D721Med (cell line): ENCODE results near the gene DNAJC4.

ENCODE experiments used
- DNase-seq: peaks from one replicate; pipeline ENCODE4 v3.0.0; 2011; ENCODE audit warnings: low spot score; ENCODE audit not compliant: insufficient read length
- FAIRE-seq: peaks from 2 replicates; lab custom pipeline; 2011; peaks lifted over from hg19 to GRCh38; lab: Jason Lieb, UNC
- TF ChIP-seq, protein P1 (sequence below): IDR thresholded peaks from 2 replicates; pipeline ENCODE4 v1.5.1; 2012; ENCODE audit warnings: mild to moderate bottlenecking, control low read depth; ENCODE audit not compliant: insufficient read depth; ENCODE audit errors: missing control alignments

Gene DNAJC4

DNA sequence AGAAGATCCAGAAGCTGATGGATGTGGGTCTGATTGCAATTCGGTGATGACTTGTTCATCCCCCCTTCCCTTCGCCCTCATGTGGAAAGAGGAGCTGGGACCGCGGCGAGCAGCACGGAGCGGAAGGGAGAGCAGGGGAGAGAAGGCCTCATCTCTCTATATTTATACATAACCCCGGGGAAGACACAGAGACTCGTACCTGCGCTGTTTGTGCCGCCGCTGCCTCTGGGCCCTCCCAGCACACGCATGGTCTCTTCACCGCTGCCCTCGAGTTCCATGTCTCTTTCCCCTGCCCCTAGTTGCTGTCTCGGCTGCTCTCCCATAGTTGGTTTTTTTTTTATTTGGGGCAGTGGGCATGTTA is 26.3 kb upstream of the DNAJC4 start:
- FAIRE-seq: no peak
- TF ChIP-seq, protein P1, sequence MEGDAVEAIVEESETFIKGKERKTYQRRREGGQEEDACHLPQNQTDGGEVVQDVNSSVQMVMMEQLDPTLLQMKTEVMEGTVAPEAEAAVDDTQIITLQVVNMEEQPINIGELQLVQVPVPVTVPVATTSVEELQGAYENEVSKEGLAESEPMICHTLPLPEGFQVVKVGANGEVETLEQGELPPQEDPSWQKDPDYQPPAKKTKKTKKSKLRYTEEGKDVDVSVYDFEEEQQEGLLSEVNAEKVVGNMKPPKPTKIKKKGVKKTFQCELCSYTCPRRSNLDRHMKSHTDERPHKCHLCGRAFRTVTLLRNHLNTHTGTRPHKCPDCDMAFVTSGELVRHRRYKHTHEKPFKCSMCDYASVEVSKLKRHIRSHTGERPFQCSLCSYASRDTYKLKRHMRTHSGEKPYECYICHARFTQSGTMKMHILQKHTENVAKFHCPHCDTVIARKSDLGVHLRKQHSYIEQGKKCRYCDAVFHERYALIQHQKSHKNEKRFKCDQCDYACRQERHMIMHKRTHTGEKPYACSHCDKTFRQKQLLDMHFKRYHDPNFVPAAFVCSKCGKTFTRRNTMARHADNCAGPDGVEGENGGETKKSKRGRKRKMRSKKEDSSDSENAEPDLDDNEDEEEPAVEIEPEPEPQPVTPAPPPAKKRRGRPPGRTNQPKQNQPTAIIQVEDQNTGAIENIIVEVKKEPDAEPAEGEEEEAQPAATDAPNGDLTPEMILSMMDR: no peak
- DNase-seq: no peak

- FAIRE-seq (no peak), DNase-seq (peak; percentile 94)
- TF ChIP-seq, protein P1: peak; percentile 93
Observed at GRCh38 chr11:64204464-64204989, 25.8 kb upstream of the DNAJC4 start.

- no peak for FAIRE-seq
- TF ChIP-seq, protein P1: no peak
Observed at GRCh38 chr11:64206457-64207255, 23.7 kb upstream of the DNAJC4 start, which contains the start of gene FERMT3. TSS of gene FERMT3 (plus strand) at chr11:64206721. CDS start at chr11:64207365, 644 bp downstream.

DNA sequence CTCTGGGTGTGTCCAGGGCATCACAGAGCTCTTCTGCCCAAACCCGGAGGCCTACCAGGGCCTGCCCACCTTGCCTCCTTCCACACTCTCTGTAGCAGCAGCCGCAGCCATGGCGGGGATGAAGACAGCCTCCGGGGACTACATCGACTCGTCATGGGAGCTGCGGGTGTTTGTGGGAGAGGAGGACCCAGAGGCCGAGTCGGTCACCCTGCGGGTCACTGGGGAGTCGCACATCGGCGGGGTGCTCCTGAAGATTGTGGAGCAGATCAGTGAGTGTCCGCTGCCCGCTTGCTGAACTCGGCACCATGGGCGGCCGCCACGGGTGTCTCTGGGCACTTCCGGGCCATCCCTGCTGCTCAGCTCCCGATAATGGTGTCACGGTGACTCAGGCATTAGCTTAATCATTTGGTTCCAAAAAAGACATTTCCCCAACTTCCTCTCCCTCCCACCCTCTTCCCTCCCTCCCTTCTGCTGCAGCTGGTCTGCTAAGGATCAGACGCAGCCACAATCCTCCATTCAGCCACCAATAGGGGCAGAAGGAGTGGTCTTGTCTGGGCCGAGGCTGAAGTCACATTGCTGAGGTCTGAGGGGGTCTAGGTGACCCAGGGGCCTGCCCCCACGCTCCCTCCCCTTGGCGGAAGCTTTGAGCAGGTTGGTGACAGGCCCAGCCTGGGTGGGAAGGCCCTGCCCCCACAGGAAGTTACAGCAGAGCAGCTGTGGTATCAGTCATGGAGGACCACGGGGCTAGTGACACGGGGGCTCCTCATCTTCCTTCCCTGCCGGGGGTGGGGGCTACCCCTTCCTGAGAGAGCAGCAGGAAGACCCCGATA is 22.9 kb upstream of the DNAJC4 start:
- DNase-seq: no peak
- TF ChIP-seq, protein P1: no peak

More at GRCh38 chr11:64206457-64207255, 23.7 kb upstream of the DNAJC4 start, which contains the start of gene FERMT3:
- DNase-seq: no peak

DNA sequence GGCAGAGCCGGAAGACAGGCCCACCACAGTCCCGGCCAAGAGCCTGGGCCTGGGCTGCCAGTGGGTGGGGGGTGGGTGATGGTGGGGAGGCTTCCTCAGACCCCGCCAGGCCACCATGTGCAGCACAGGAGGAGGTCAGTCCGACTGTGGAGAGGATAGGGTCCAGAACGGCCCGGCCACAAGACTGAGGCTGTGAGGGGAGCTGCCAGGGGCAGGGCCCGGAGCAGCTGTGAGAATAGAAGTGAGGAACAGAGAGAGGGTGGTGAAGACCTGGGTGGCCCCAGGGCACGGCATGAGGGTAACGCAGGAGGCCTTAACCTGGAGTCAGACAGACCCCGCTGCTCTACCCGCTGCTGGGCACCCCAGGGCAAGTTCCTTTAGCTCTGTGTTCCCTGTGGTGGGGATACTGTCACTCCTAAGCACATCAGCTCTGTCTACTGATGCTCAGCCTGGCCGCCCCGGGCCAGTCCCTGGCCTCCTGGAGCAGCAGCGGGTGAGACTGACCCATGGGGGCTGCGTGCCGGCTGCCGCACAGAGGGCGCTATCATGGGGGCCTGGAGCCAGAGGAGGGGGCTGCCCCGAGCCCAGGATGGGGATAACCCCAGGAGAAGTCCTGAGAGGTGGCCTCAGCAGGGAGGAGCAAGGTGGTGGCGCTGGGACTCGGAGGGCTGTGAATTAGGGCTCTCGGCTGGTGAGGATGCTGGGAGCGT is 22.1 kb upstream of the DNAJC4 start:
- FAIRE-seq (no peak), DNase-seq (no peak)
- TF ChIP-seq, protein P1: no peak

More for the DNA sequence above, 22.9 kb upstream of the DNAJC4 start:
- no peak for FAIRE-seq

DNA sequence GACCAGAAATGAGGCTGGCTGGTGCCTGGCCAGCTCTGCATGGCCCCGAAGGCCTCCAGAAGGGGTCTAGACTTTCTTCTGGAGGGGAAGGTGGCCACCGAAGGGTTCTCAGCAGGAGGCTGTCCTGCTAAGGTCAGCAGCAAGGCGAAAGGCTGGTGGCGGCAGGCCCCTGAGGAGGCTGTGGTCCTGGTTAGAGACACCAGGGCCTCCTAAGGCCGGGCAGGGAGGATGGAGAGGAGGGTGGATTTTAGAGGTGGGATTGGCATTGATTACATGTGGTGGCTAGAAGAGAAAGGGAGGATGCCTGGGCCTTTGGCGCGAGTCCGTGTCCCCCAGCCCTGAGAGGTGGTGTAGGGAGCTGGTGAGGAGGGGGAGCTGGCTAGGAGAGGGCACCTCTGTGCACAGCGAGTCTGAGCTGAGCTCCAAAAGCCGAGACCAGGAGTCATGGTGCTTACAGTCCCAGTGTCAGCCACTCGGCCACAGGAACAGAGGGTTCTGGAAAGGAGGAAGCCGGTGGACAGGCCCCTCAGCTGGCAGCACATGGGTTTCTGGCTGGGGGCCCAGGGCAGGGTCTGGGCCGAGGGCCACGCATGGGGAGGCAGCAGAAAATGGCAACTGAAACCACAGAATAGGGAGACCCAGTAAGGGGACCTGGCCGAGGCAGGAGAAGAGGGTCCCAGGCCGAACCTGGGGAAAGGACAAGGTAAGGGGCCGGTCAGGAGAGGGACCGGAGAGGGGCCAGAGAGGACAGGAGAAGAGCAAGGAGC is 21.4 kb upstream of the DNAJC4 start:
- TF ChIP-seq, protein P1: no peak
- FAIRE-seq: no peak
- DNase-seq: no peak
